ENCODE data around the gene C22orf39.

- TF ChIP-seq, protein P1, sequence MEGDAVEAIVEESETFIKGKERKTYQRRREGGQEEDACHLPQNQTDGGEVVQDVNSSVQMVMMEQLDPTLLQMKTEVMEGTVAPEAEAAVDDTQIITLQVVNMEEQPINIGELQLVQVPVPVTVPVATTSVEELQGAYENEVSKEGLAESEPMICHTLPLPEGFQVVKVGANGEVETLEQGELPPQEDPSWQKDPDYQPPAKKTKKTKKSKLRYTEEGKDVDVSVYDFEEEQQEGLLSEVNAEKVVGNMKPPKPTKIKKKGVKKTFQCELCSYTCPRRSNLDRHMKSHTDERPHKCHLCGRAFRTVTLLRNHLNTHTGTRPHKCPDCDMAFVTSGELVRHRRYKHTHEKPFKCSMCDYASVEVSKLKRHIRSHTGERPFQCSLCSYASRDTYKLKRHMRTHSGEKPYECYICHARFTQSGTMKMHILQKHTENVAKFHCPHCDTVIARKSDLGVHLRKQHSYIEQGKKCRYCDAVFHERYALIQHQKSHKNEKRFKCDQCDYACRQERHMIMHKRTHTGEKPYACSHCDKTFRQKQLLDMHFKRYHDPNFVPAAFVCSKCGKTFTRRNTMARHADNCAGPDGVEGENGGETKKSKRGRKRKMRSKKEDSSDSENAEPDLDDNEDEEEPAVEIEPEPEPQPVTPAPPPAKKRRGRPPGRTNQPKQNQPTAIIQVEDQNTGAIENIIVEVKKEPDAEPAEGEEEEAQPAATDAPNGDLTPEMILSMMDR (IDR thresholded peaks at IDR 0.05), result no peak
- no peak for TF ChIP-seq EZH2 (IDR thresholded peaks at IDR 0.05; ENCODE audit: borderline replicate concordance, insufficient read depth, low read depth, low read length, poor library complexity, severe bottlenecking)
Measured at GRCh38 chr22:19488285-19488684, 40.8 kb upstream of the C22orf39 start.

All from B cell (primary cell).